Measurements from ENCODE around the gene OSBP. TPM values are rescaled to one million over a fixed set of nuclear protein-coding genes. Genes with fewer than 3 reads are reported as not detected.

The OSBP gene
- total and polyA plus RNA-seq, 9 of the 15 experiments (the other 6 are each of a cell fraction or from before 2014, with no cell fraction given), result 11.7 to 49.0 (median 28.7) TPM

GRCh38 chr11:59560702-59561473, 54.7 kb downstream of the OSBP start (continued):
- no peak for TF ChIP-seq SMC3 (conservative IDR thresholded peaks at IDR 0.05; ENCODE audit: insufficient read depth, low read depth, low read length)
- no peak for TF ChIP-seq POLR3G (IDR thresholded peaks at IDR 0.05; ENCODE audit: extremely low read depth, insufficient read length, insufficient replicate concordance)
- peak in 1 of 2 experiments; percentile 45 for TF ChIP-seq AFF1 (IDR thresholded peaks at IDR 0.05; ENCODE audit: low read depth in 1 of 2, partially characterized antibody in 2 of 2)
- TF ChIP-seq NEUROD1 (IDR thresholded peaks at IDR 0.05; ENCODE audit: borderline replicate concordance, low read depth, low read length, partially characterized antibody), result no peak
- TF ChIP-seq ZNF354B (CRISPR knock-in tag; IDR thresholded peaks at IDR 0.05), result no peak
- no peak for TF ChIP-seq OTX1 (CRISPR knock-in tag; IDR thresholded peaks at IDR 0.05)
- peak; percentile 77; the same call in 1 of the 2 replicates for TF ChIP-seq ZEB2 (IDR thresholded peaks at IDR 0.05)
- TF ChIP-seq BACH1 (tag; IDR thresholded peaks at IDR 0.05), result no peak; the same call in 1 of the 2 replicates
- no peak for TF ChIP-seq ZC3H4 (CRISPR knock-in tag; IDR thresholded peaks at IDR 0.05; ENCODE audit: borderline replicate concordance)
- no peak for TF ChIP-seq PREB (CRISPR knock-in tag; IDR thresholded peaks at IDR 0.05)
- TF ChIP-seq ILK (tag; IDR thresholded peaks at IDR 0.05; ENCODE audit: borderline replicate concordance, low read depth), result no peak
- TF ChIP-seq ZNF263 (CRISPR knock-in tag; IDR thresholded peaks at IDR 0.05; ENCODE audit: borderline replicate concordance), result no peak; the same call in 1 of the 2 replicates
- TF ChIP-seq ZNF239 (CRISPR knock-in tag; IDR thresholded peaks at IDR 0.05), result no peak
- TF ChIP-seq RHOXF2B (CRISPR knock-in tag; conservative IDR thresholded peaks at IDR 0.05), result no peak
- TF ChIP-seq POLR2G (IDR thresholded peaks at IDR 0.05; ENCODE audit: low read depth, low read length), result peak; percentile 55
- peak; percentile 27 for TF ChIP-seq SP1 (CRISPR knock-in tag; IDR thresholded peaks at IDR 0.05)
- no peak for TF ChIP-seq ZNF609 (CRISPR knock-in tag; IDR thresholded peaks at IDR 0.05; ENCODE audit: borderline replicate concordance)
- TF ChIP-seq MYNN (IDR thresholded peaks at IDR 0.05), result no peak
- no peak for TF ChIP-seq MYNN (CRISPR knock-in tag; IDR thresholded peaks at IDR 0.05)

Measured in K562 (cell line).